ENCODE results near the gene KIAA1755.

The KIAA1755 gene

DNA sequence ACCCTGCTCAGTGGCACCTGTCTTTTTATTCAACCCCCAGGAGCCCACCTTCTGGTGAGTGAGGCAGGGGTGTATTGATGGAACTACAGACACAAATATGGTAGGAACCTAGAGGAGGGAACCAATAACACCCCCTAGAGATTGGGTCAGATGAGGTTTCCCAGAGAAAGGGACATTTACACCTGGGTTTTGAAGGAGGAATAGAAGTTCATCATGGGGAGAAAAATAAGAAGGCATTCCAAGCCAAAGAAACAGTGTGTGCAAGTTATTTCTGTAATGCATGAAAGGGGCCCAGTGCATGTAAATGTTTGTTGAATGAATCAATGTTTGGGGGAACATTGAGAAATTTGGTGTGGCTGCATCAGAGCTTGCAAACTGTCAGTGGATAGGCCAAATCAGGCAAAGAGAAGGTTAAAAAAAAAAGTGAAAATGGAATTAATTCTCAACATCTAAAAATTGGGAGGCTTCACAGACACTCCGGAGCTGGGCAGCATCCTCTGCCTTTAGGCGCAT lies 11.1 kb upstream of the KIAA1755 start:
- no peaks in the 10 kb centered on the region for H3K27me3 ChIP-seq (ENCODE audit: insufficient read depth, low read length, poor library complexity)
- no peak overlapping the region for H2BK5ac ChIP-seq (ENCODE audit: low read length)
- no peak overlapping the region for H4K8ac ChIP-seq (ENCODE audit: low read depth, low read length)
- no peak overlapping the region for H2AK5ac ChIP-seq (ENCODE audit: low read length)
- DNase-seq = no peak
- no peak overlapping the region for H3K4me3 ChIP-seq (ENCODE audit: low read length)
- H3K79me2 ChIP-seq (ENCODE audit: control insufficient read depth, insufficient read depth, low read length) = no peaks in the 10 kb centered on the region
- no peak overlapping the region for H3K9ac ChIP-seq (ENCODE audit: low read length)
- no peak overlapping the region for H3K4ac ChIP-seq (ENCODE audit: low read depth, low read length)
- no peak overlapping the region for H4K5ac ChIP-seq (ENCODE audit: low read length)
- H2BK15ac ChIP-seq (replicated peaks; ENCODE audit: low read depth) = no peak overlapping the region
- H3K27ac ChIP-seq (ENCODE audit: low read depth, low read length) = no peak overlapping the region
- H3K36me3 ChIP-seq (ENCODE audit: control insufficient read depth, insufficient read depth, low read length) = no peaks in the 10 kb centered on the region
- H3K79me1 ChIP-seq (ENCODE audit: low read length) = no peaks in the 10 kb centered on the region
- WGBS (ENCODE audit: extremely low coverage, insufficient coverage, low lambda C conversion rate) = no CpG with 5 or more reads among the region's 2 CpGs
- H2BK120ac ChIP-seq (ENCODE audit: low read depth, low read length) = no peak overlapping the region
- no peak overlapping the region for H3K23ac ChIP-seq (ENCODE audit: low read length)
- H3K4me2 ChIP-seq (ENCODE audit: low read length) = no peak overlapping the region
- no peak overlapping the region for H3K18ac ChIP-seq (ENCODE audit: low read length)
- no peaks in the 10 kb centered on the region for H3K4me1 ChIP-seq (ENCODE audit: control insufficient read depth, low read depth, low read length)
- no peak overlapping the region for H3K56ac ChIP-seq (ENCODE audit: low read length)

DNA sequence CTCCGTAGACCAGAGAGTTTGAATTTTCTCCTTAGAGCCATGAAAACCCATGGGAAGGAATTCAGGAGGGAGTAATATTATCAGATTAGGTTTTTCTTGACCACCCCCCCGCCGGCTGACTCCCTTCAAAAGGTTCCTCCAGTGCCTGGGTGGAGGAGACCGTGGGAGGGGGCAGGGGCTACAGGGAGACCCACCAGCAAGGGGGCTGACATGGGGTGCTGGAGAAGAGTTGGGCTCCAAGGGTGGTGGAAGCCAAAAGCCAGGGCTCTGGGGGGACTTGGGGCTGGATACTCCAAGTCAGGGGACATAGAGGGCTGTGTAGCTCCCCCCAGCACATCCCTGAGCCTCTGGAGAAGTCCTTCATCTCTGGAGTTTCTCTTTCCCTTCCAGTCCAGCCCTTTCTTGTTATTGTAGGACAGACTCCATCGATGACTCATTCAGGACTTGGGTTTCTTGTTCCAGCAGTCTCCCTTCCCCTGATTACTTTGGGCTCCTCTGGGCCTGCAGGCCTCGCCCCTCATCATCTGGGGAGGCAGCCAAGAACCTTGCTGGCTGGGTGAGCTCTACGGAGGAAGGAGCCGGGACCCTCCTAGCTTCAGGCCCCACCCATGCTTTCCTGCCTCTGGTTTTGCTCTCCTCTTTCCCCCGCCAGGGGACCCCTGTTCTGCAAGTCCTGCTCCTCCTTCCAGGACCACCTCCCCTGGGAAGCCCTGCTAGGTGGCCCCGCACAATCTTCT lies 10.5 kb upstream of the KIAA1755 start:
- Histone ChIP-seq H3K36me3 (ENCODE audit: control insufficient read depth, insufficient read depth, low read length) (no peaks in the 10 kb centered on the region), H3K79me1 (ENCODE audit: low read length) (no peaks in the 10 kb centered on the region), H2BK5ac (ENCODE audit: low read length) (no peak overlapping the region), H4K5ac (ENCODE audit: low read length) (no peak overlapping the region), H2BK15ac (replicated peaks; ENCODE audit: low read depth) (no peak overlapping the region), H3K9ac (ENCODE audit: low read length) (no peak overlapping the region), H3K27me3 (ENCODE audit: insufficient read depth, low read length, poor library complexity) (no peaks in the 10 kb centered on the region), H3K4me2 (ENCODE audit: low read length) (no peak overlapping the region), H3K4ac (ENCODE audit: low read depth, low read length) (no peak overlapping the region), H3K4me1 (ENCODE audit: control insufficient read depth, low read depth, low read length) (no peaks in the 10 kb centered on the region), H3K27ac (ENCODE audit: low read depth, low read length) (no peak overlapping the region), H3K23ac (ENCODE audit: low read length) (no peak overlapping the region), H3K79me2 (ENCODE audit: control insufficient read depth, insufficient read depth, low read length) (no peaks in the 10 kb centered on the region), H4K8ac (ENCODE audit: low read depth, low read length) (no peak overlapping the region), H2AK5ac (ENCODE audit: low read length) (no peak overlapping the region), H3K56ac (ENCODE audit: low read length) (no peak overlapping the region), H3K4me3 (ENCODE audit: low read length) (no peak overlapping the region), H3K18ac (ENCODE audit: low read length) (no peak overlapping the region), H2BK120ac (ENCODE audit: low read depth, low read length) (no peak overlapping the region)
- no peak for DNase-seq
- no CpG with 5 or more reads among the region's 10 CpGs for WGBS (ENCODE audit: extremely low coverage, insufficient coverage, low lambda C conversion rate)

DNA sequence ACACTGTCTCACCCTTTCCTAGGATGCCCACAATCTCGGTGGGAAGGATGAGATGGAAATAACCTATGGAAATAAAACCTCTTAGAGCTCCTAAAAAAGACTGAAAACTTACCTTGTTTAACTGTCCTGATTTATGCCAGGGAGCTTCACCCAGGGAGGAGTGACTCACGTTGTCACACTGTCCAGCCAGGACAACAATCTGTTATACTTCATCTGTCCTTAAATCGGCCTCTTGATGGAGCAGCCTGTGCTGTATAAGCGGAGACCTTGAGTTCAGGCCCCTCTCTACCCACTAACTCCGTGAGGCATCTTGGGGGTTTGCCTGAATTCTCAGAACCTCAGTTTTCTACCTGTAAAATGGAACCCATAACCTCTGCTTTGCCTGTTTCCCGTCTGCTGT lies 9.2 kb upstream of the KIAA1755 start:
- H3K4me2 ChIP-seq (ENCODE audit: low read length) = no peak overlapping the region
- no peak overlapping the region for H3K23ac ChIP-seq (ENCODE audit: low read length)
- H3K4me3 ChIP-seq (ENCODE audit: low read length) = no peak overlapping the region
- no peak overlapping the region for H2AK5ac ChIP-seq (ENCODE audit: low read length)
- no peak overlapping the region for H2BK15ac ChIP-seq (replicated peaks; ENCODE audit: low read depth)
- no peak overlapping the region for H4K5ac ChIP-seq (ENCODE audit: low read length)
- H3K36me3 ChIP-seq (ENCODE audit: control insufficient read depth, insufficient read depth, low read length) = no peaks in the 10 kb centered on the region
- H3K79me2 ChIP-seq (ENCODE audit: control insufficient read depth, insufficient read depth, low read length) = no peaks in the 10 kb centered on the region
- H3K4me1 ChIP-seq (ENCODE audit: control insufficient read depth, low read depth, low read length) = no peaks in the 10 kb centered on the region
- no peak overlapping the region for H3K18ac ChIP-seq (ENCODE audit: low read length)
- no peak overlapping the region for H2BK120ac ChIP-seq (ENCODE audit: low read depth, low read length)
- WGBS (ENCODE audit: extremely low coverage, insufficient coverage, low lambda C conversion rate) = no CpG with 5 or more reads among the region's 6 CpGs
- H3K27ac ChIP-seq (ENCODE audit: low read depth, low read length) = no peak overlapping the region
- no peak overlapping the region for H3K56ac ChIP-seq (ENCODE audit: low read length)
- H4K8ac ChIP-seq (ENCODE audit: low read depth, low read length) = no peak overlapping the region
- H2BK5ac ChIP-seq (ENCODE audit: low read length) = no peak overlapping the region
- H3K27me3 ChIP-seq (ENCODE audit: insufficient read depth, low read length, poor library complexity) = no peaks in the 10 kb centered on the region
- no peak overlapping the region for H3K4ac ChIP-seq (ENCODE audit: low read depth, low read length)
- H3K9ac ChIP-seq (ENCODE audit: low read length) = no peak overlapping the region
- no peaks in the 10 kb centered on the region for H3K79me1 ChIP-seq (ENCODE audit: low read length)
- DNase-seq = no peak

DNA sequence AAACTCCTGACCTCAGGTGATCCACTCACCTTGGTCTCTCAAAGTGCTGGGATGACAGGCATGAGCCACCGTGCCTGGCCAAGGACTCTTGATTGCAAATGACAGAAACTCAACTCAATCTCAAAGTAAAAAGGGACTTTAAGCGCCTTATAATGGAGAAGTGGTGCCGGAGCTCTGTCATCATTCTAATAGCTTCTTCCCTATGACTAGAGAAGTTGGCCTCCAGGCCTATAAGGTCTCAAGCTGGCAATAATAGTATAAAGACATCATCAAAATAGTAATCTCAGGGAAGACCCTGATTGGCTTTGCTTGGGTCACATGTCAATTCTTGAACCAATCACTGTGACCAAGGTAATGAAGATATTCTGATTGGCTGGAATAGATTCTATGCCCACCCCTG lies 8.5 kb upstream of the KIAA1755 start:
- Histone ChIP-seq H2BK120ac (ENCODE audit: low read depth, low read length) (no peak overlapping the region), H3K4me1 (ENCODE audit: control insufficient read depth, low read depth, low read length) (no peaks in the 10 kb centered on the region), H3K56ac (ENCODE audit: low read length) (no peak overlapping the region), H4K5ac (ENCODE audit: low read length) (no peak overlapping the region), H3K27me3 (ENCODE audit: insufficient read depth, low read length, poor library complexity) (no peaks in the 10 kb centered on the region), H4K8ac (ENCODE audit: low read depth, low read length) (no peak overlapping the region), H3K4ac (ENCODE audit: low read depth, low read length) (no peak overlapping the region), H3K23ac (ENCODE audit: low read length) (no peak overlapping the region), H3K79me2 (ENCODE audit: control insufficient read depth, insufficient read depth, low read length) (no peaks in the 10 kb centered on the region), H3K18ac (ENCODE audit: low read length) (no peak overlapping the region), H3K27ac (ENCODE audit: low read depth, low read length) (no peak overlapping the region), H2BK5ac (ENCODE audit: low read length) (no peak overlapping the region), H3K9ac (ENCODE audit: low read length) (no peak overlapping the region), H3K4me3 (ENCODE audit: low read length) (no peak overlapping the region), H2AK5ac (ENCODE audit: low read length) (no peak overlapping the region), H3K4me2 (ENCODE audit: low read length) (no peak overlapping the region), H2BK15ac (replicated peaks; ENCODE audit: low read depth) (no peak overlapping the region), H3K79me1 (ENCODE audit: low read length) (no peaks in the 10 kb centered on the region), H3K36me3 (ENCODE audit: control insufficient read depth, insufficient read depth, low read length) (no peaks in the 10 kb centered on the region)
- no CpG with 5 or more reads among the region's 3 CpGs for WGBS (ENCODE audit: extremely low coverage, insufficient coverage, low lambda C conversion rate)
- DNase-seq = no peak

DNA sequence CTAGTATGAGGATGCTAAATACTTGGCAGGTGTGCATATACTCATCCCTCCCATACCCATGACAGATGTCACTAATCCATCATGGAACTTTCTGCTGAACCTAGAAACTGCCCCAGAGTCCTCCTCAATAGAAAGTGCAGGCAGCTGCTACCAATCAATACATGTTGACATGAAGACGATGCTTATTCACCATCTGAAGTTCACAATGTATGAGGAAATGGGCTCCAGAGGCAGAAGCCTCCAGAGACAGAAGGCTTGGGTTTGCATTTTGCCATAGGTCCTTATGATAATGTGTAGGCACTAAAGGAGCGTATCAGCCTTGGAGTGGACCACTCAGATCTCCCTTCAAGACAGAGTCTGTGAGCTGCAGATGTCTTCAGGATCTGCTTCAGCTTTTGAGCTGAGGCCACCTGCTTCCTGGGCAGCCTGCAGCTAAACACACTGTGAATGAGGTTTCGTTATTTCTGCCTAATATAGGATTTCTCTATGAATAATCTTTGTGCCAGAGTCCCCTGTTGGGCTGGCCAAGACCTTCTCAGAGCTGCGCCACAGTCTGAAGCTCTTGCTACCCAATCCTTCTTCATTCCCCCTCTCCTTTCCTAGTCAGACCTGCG lies 7.5 kb upstream of the KIAA1755 start:
- Histone ChIP-seq H3K23ac (ENCODE audit: low read length) (no peak overlapping the region), H4K5ac (ENCODE audit: low read length) (no peak overlapping the region), H3K27ac (ENCODE audit: low read depth, low read length) (no peak overlapping the region), H2BK120ac (ENCODE audit: low read depth, low read length) (no peak overlapping the region), H3K4ac (ENCODE audit: low read depth, low read length) (no peak overlapping the region), H2BK5ac (ENCODE audit: low read length) (no peak overlapping the region), H3K18ac (ENCODE audit: low read length) (no peak overlapping the region), H3K56ac (ENCODE audit: low read length) (no peak overlapping the region), H3K4me1 (ENCODE audit: control insufficient read depth, low read depth, low read length) (no peaks in the 10 kb centered on the region), H3K4me2 (ENCODE audit: low read length) (no peak overlapping the region), H3K9ac (ENCODE audit: low read length) (no peak overlapping the region), H2BK15ac (replicated peaks; ENCODE audit: low read depth) (no peak overlapping the region), H3K36me3 (ENCODE audit: control insufficient read depth, insufficient read depth, low read length) (no peaks in the 10 kb centered on the region), H3K4me3 (ENCODE audit: low read length) (no peak overlapping the region), H3K79me2 (ENCODE audit: control insufficient read depth, insufficient read depth, low read length) (no peaks in the 10 kb centered on the region), H3K79me1 (ENCODE audit: low read length) (no peaks in the 10 kb centered on the region), H4K8ac (ENCODE audit: low read depth, low read length) (no peak overlapping the region), H2AK5ac (ENCODE audit: low read length) (no peak overlapping the region), H3K27me3 (ENCODE audit: insufficient read depth, low read length, poor library complexity) (no peaks in the 10 kb centered on the region)
- WGBS (ENCODE audit: extremely low coverage, insufficient coverage, low lambda C conversion rate) = no CpG with 5 or more reads among the region's 5 CpGs
- DNase-seq = no peak
